Endometrial microvascular endothelial cells (primary cell): ENCODE measurements around the gene KDF1. TPM values are rescaled to one million over a fixed set of nuclear protein-coding genes. Genes with fewer than 3 reads are reported as not detected.

Experiments
- in situ Hi-C: cut with HindIII; loops from 2 replicates; pipeline ENCODE4 v1.10.0; 2017; ENCODE audit warnings: low sequenced_read_pairs, low pct_unique_long_range_greater_than_20kb; ENCODE audit errors: inconsistent ontology term
- total RNA-seq: library from RNA; depleted of rRNA; stranded (reverse); fragments of >200 nt; gene quantifications from one replicate; pipeline ENCODE4 v1.2.3, GENCODE V29; 2015; ENCODE audit errors: inconsistent ontology term

Gene KDF1
- total RNA-seq, 1 donor from 2014 or later: not detected

DNA sequence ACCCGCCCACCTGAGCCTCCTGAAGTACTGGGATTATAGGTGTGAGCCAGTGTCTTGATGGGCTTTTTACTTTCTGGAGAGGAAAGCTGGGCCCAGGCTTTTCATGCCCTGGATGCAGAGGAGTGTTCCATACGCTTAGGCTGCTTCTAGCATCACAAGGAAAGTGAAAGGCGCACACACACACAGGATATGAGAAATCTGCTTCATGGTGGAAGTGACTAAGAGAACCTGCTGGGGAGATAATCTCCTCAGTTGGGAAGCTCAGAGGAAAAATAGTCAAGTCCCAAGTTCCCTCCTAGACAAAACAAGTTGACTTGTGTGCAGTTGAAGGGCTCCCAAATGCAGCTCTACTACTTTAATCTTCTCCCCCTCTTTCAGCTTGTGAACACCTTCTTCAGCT, 36.6 kb downstream of the KDF1 start:
- in situ Hi-C loops: no loop called here

DNA sequence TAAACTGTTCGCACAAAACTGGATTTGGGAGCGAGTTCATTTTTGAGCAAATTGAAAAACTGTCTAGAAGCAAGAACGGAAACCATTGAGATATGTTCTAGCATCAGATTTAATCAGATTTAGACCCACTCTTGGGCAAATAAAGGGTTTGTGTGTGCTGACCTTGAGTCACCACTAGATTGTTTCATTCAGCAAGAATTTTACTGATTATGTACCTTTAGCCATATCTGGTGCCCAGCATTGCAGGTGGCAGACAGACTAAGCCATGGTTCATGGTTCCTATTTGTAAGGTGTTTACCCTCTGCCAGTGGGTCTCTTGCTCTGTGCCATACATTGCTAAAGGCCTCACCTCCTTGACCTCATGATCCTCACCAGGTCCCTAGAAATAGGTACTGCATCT, 37.4 kb downstream of the KDF1 start:
- in situ Hi-C loops: no loop called here

DNA sequence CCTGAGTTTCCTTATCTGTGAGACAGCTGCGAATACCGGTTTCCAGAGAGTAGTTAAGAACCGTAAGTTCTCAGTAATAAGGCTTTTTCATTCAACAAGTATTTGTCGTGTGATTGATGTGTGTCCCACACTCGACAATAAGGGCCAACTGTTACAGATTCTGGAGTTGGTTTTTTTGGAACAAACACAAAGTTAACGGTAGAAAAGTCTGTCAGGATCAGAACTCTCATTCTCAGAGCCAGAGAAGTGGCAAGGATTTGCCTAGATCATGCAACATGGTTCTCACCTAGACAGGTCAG, 37.9 kb downstream of the KDF1 start:
- in situ Hi-C loops: no loop called here

DNA sequence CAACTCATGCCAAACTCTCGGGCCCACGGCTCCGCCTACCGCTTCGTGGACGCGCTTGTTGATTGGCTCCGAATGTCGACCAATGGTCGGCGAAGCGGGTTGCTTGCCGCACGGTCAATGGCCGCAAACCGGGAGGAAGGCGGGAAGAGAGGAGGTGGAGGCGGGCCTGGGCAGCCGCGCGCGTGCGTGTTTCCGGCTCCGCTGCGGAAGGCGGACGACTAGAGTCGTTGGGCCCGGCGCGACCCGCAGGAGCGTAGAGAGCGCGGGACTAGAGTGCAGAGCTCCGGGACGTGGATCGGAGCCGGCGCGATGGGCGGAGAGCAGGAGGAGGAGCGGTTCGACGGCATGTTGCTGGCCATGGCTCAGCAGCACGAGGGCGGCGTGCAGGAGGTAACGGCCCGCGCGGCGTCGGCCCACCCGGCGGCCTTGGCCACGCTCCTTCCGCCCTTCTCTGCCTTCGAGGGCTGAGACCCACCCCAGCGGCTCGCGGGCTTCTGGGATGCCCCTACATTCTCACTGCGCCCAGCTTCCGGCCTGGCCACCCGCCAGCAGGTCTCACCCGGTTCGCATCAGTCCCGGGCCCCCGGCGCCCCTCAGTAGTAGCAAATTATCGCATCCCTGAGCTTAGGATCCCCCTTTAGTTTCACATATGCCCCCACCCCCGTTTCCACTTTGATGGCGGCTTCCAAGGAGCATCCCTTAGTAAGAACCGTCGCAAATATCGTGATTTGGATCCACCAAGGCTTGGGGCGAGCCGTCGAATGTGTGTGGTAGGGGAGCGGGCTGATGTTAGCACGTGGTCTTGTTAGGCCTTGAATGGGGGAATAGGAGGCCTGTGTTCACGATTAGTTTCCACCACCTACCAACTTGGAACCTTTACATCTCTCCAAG, 38.5 kb downstream of the KDF1 start, which contains the start of gene NUDC:
Gene NUDC (plus strand): TSS at position 204 of the 891 bp plus-strand sequence. CDS start 106 bp downstream, at position 310.
- in situ Hi-C loops: no loop called here

DNA sequence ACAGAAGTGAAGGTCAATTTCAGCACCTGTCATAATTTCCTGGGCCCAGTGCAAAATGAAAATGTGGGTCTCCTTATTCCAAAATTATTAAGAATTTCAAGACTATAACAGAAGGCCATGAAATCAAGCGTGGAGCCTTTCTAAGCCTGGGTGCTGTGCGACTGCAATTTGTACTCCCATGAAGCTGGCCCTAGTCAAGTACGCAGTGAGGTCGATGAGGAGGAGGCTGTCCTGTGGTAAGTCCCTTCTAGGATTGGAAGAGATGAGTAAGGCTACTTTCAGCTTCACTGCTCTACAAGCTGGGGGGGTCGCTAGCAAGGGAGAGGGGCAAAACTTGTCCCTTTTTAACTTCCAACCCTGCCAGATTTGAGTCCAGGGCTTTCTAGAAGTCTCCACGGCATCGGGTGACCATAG, 39.1 kb downstream of the KDF1 start:
- in situ Hi-C loops: no loop called here

DNA sequence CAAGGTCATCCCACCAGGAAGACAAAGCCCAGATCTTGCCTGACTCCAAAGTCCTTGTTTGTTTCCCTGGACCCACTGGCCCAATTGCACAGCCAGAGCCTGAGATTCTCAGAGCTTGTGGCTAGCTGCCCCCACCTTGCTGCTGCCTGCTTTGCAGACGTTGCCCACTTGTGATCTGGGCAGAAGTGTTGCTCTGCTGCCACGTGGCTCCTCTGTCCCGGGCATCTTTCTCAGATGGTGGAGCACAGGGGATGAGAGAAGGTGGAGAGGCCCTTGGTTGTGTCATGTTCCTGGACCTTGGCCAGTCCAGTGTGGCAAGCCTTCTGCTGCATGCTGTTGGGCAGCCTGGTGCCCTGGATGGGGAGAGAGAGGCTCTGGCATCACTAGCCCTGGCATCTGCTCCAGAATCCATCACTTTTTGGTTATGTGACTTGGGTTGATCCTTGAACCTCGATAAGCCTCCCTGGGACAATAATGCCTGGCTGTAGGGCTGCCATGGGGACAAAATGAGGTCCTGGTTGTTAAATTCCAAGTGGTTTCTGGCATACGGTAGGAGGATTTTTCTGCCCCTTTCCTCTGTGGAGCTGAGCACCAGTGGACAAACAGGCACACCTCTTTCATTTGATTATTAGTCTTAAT, 44.9 kb downstream of the KDF1 start:
- in situ Hi-C loops: no loop called here

DNA sequence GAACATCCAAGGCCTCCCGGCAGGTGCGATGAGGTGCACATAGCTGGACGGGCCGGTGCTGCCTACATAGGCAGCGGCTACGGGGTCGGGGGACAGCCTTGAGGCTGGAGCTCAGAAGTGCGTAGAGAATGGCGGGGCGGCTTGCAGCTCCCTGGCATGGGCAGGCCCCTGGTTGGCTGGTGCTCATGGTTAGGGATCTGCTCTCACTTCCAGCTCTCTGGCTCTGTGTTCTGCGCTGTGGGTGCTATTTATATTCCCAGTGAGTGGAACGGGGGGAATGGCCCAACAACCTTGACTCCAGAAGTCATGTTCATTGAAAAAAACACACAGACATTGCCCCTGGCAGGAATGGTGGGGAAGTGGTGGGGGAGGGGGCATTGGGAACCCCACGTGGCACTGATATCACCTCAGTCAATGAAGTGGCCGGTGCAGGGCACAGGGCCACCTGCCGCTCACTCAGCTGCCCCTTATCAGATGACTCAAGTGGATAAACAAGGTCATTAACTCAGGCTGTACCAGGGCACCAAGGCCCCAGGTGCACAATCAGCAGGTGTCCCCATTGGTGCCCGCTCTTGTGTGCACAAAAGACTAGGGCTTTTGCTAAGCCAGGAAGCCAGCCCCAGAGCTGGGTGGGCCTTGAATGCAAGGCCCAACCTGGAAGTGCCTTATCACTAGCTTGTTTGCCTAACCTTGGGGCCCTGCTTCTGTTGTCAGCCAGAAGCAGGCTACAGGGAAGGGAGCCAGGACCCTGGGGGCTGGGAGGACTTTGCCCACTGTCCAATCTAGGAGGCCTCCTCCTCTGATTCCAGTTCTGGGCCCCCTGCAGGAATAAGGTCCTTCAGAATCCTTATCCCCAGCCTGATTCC, 46.3 kb downstream of the KDF1 start, which contains the start of gene NR0B2:
Gene NR0B2 (minus strand): TSS at position 222 of the 866 bp plus-strand sequence. CDS start 35 bp downstream, at position 187.
- in situ Hi-C loops: no loop called here

DNA sequence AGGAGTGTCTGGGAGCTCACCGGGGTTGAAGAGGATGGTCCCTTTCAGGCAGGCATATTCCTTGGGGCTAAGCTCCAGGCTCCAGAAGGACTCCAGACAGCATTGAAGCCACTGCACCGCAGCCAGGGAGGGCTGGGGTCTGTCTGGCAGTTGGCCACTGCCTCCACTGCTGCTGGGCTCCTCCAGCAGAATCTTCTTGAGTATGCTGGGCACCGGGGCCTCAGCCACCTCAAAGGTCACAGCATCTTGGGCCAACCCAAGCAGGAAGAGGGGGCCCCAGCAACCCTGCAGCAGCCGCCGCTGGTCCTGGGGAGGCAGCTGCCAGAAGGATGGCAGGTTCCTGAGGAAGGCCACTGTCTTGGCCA, 46.9 kb downstream of the KDF1 start:
- in situ Hi-C loops: no loop called here

DNA sequence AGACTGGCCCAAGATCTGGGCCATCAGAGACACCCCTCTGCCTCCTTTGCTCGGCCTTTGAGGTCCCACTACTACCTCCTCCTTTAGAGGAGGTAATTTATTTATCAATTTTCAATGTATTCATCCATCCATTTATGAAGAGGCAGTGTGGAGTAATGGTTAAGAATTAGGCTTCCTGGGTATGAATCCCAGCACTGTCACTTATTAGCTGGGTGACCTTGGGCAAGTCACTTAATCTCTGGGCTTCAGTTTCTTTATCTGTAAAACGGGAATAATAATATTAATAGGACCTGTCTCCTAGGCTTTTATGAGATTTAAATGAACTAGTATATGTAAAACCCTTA, 48.1 kb downstream of the KDF1 start:
- in situ Hi-C loops: no loop called here

DNA sequence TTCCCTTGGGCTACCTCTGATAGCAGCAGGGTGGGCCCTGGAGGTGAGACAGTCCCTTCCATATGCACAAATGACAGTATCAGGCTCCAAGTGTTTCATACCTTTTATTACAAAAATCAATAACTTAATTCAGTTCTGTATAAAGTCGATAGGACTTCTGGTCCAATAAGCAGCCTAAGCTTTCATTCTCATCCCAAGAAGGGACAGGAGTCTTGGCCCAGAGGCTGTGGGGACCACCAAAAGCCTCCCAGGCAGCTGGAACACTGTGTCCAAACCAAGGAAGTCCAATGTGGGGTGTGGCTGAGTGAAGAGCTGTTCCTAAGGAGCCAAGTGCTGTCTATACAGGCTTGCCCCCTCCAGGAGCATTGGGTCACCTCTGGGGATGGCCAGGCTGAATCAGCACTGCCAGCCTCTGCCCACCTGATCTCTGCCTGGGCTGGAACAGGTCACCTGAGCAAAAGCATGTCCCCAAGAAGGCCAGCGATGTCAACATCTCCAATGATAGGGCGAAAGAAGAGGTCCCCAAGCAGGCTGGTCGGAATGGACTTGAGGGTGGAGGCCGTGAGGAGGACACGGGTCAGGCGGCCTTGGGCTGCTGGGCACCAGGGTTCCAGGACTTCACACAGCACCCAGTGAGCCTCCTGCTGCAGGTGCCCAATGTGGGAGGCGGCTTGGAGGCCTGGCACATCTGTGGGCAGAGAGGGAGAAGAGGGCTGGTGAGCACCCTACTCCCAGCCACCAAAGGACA, 48.7 kb downstream of the KDF1 start:
- in situ Hi-C loops: no loop called here

DNA sequence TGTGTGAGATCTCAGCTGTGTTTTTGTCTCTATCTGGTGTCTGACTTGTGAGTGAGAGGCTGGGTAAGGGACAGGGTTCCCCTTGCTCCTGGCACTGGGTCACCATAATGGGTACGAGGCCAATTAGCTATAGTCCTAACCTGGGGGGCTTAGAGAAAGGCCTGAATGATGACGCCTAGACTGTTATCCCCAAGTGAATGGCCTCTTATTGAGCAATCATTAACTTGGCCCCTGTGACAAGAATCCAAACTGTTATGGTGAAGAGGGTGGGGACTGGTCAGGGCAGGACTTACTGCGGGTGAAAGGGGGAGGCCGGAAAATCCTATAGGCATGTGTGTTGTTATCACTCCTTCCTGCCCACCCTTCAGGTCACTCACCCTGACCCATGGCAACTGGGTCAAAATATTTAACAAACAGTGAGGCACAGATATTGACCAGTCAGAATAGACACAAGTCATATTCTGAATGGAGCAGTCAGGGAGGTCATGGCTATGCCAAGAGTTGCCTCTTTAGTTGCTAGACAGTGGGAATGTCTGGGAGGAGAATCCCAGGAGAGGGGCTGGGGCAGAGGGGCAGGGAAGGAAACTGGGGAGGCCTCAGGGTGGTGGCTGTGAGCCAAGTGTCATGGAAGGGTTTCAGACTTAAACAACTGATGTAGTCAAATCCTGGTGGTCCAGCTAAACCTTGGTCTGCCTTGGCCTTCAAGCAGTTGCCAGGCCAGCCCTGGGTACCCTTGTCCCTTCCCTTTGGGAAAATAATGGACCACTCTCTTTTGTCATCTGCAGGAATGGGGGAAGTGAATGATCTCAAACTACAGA, 49.7 kb downstream of the KDF1 start:
- in situ Hi-C loops: no loop called here

DNA sequence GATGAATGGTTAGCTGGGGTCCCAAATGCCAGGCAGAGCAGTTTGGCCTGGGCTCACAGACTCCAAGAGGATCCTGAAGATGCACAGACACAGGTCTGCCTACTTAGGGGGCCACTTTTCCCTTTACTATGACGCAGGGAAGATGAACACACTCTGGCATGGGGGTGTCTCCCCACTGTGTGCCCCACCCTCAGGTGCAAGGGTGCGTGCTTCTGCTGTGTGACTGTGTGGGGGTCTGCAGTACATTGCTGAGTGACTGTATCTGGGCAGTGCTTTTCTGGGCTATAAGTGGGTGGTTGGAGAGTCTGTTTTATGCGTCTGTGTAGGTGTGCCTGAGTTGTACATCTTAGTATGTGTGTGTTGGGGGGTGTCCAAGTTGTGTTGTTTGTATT, 50.3 kb downstream of the KDF1 start:
- in situ Hi-C loops: no loop called here

DNA sequence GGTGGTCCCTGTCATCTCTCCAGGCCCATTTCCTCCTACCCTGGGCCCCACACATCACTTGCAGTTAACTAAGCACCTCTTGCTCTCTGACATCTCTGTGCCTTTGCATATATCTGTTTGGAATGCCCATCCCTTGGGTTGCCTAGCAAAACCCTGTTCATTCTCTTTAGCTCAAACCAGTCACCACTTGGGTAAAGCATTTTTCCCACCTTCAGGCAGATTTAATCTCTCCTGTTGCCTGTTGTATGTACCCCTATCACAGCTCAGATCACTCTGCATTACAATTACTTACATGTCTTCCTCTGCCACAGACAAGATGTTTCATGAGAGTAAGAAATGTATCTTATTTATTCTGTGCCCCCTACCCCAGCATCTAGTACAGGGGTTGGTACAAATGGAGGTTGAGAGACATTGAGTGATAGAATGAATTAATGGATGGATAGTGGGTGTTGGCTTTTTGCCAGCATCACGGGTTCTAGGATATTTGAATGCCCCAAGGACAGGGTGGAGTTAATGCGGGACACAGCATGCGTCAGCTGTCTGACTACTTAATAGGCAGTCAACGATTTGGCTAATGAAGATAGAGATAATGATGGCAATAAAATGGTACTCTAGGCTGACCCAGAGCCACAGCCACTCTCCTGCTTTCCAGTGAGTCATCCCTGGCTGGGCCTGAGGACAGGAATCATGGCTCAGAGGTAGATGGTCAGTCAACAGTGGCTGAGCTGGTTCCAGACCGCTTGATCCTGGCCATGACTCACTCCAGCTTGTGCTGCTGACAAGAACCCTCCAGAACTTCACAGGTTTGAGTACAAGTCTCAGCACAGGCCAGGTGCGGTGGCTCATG, 53.0 kb downstream of the KDF1 start:
- in situ Hi-C loops: no loop called here

DNA sequence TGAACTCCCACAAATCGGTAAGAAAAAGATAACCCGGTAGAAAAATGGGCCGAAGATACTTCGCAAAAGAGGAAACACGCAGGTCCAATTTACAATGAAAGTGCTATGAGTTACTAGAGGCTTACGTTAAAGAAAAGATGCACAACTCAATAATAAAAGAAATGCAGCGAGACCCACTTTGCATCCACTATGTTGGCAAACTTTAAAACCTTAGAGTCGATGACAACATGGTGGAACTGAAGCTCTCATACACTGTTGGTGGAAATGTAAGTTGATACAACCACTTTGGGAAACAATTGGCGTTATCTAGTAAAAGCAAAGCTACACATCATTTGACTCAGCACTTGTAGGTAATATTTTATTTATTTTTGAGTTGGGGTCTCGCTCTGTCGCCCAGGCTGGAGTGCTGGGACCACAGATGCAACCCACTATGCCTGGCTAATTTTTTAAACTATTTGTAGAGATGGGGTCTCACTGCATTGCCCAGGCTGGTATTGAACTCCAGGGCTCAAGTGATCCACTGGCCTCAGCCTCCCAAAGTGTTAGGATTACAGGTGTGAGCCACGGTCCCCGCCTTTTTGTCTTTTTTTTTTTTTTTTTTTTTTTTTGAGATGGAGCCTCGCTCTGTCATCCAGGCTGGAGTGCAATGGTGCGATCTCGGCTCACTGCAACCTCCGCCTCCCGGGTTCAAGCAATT, 59.3 kb downstream of the KDF1 start:
- in situ Hi-C loops: no loop called here

DNA sequence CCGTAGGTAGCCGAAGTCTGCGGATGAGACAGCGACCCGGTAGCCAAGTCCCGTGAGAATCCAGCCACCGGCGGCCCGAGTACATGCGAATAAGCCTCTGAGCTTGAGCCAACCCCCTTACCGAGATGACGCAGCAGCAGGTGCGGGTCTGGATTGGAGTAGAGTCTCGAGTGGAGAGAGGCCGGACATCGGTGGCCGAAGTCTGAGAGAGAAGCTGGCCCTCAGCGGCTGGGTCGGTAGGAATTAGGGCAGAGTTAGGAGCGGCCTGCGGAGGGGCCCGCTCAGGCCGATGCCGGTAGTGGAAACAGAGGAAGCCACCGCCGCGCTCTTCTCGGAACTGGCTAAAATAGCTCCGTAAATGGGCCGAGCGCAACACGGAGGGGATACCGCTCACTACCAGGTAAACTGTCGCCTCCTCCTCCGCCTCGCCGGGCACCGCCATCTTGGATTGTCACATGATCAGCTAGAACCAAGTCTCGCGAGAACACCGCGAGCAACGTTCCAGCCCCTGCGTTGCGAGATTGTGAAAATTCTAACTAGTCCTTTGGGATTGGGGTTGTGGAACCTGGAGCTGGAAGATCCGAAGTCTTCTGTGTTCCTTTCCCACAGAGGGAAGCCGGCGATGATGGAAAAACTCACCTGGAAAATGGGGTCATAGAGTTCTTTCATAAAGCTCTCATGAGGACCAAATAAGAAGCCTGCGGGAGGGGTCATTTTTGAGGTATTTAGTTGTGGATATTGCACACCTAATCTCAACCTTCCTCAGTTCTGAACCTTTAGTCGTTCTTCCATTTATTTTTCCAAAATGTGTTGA, 60.1 kb downstream of the KDF1 start, which contains the start of gene GPATCH3:
Gene GPATCH3 (minus strand): TSS at position 467 of the 814 bp plus-strand sequence. CDS start 25 bp downstream, at position 442.
- in situ Hi-C loops: no loop called here
